K562 (cell line): ENCODE results near the gene ABCC1. TPM values are rescaled to one million over a fixed set of nuclear protein-coding genes. Genes with fewer than 3 reads are reported as not detected.

Experiments used
- FOS ChIP-seq: IDR thresholded peaks from 3 replicates; pipeline ENCODE4 v1.6.1; 2011; ENCODE audit not compliant: insufficient read length; ENCODE audit errors: extremely low read depth
- KDM4B ChIP-seq, 2 experiments: fragments of 450-650 bp in 1 of 2; sonication (generic) in 1 of 2; IDR thresholded peaks; 2 replicates each; pipeline ENCODE4 v1.6.1; 2016 to 2017; ENCODE audit warnings: borderline replicate concordance in 2 of 2, antibody characterized with exemption in 1 of 2, low read depth in 1 of 2, mild to moderate bottlenecking in 1 of 2
- MEF2A ChIP-seq: IDR thresholded peaks from 2 replicates; pipeline ENCODE4 v1.6.1; 2011; ENCODE audit warnings: low read depth, mild to moderate bottlenecking, low read length, moderate library complexity; ENCODE audit not compliant: control insufficient read depth
- NEUROD1 ChIP-seq: fragments of 150-350 bp; IDR thresholded peaks from 2 replicates; pipeline ENCODE4 v1.6.1; 2014; ENCODE audit warnings: borderline replicate concordance, low read length, low read depth; ENCODE audit not compliant: partially characterized antibody
- RB1 ChIP-seq: fragments of 450-650 bp; IDR thresholded peaks from 2 replicates; pipeline ENCODE4 v1.6.1; 2017; ENCODE audit warnings: low read depth, mild to moderate bottlenecking
- RFX5 ChIP-seq: IDR thresholded peaks from 2 replicates; pipeline ENCODE4 v1.6.1; 2011; ENCODE audit warnings: low read depth, mild to moderate bottlenecking, improper control_type of control experiment, low read length
- ZC3H4 ChIP-seq: sonication (generic); formaldehyde crosslinking; IDR thresholded peaks from 2 replicates; pipeline ENCODE4 v1.9.0; 2021; ENCODE audit warnings: missing genetic modification reagents, borderline replicate concordance
- ZNF57 ChIP-seq: fragments of 450-650 bp; formaldehyde crosslinking; IDR thresholded peaks from 2 replicates; pipeline ENCODE4 v1.4.0; 2020; ENCODE audit warnings: mild to moderate bottlenecking, moderate library complexity
- polyA plus RNA-seq, 8 experiments: library from polyadenylated mRNA; depleted of rRNA in 4 of 8; stranded (reverse) in 5 of 8; unstranded in 3 of 8; fragments of >200 nt; fragmentation: Nextera tagmentation in 2 of 8; fragmentation: Illumina TruSeq in 1 of 8; extraction: Ambion mirVana in 2 of 8; extraction: Trizol in 1 of 8; gene quantifications; 2 replicates each; pipeline versions ENCODE4 v1.2.1 to v1.2.3, GENCODE V29; 2011 to 2014; ENCODE audit warnings: inconsistent platforms in 1 of 8, missing spikeins in 1 of 8
- total RNA-seq, 7 experiments: library from RNA; depleted of rRNA in 6 of 7; stranded (reverse); fragments of >200 nt in 6 of 7; fragmentation: Illumina TruSeq in 2 of 7; extraction: Trizol in 2 of 7; gene quantifications; 2 replicates each; pipeline versions ENCODE4 v1.2.1 to v1.2.3, GENCODE V29; 2011 to 2021; ENCODE audit warnings: low replicate concordance in 1 of 7
- TF ChIP-seq, protein P1 (sequence below): fragments of 450-650 bp; formaldehyde crosslinking; IDR thresholded peaks from 2 replicates; pipeline ENCODE4 v1.4.0; 2020; ENCODE audit warnings: mild to moderate bottlenecking, moderate library complexity
- TF ChIP-seq, protein P2 (sequence below): sonication (generic); formaldehyde crosslinking; IDR thresholded peaks from 2 replicates; pipeline ENCODE4 v1.8.1; 2023; ENCODE audit warnings: mild to moderate bottlenecking, missing genetic modification reagents
- TF ChIP-seq, protein P3 (sequence below): sonication (generic); IDR thresholded peaks from 2 replicates; pipeline ENCODE4 v1.6.1; 2016
- TF ChIP-seq, protein P4 (sequence below): fragments of 450-650 bp; formaldehyde crosslinking; IDR thresholded peaks from 2 replicates; pipeline ENCODE4 v1.4.0; 2022; ENCODE audit warnings: missing genetic modification characterization
- TF ChIP-seq, protein P5 (sequence below): fragments of 450-650 bp; formaldehyde crosslinking; IDR thresholded peaks from 2 replicates; pipeline ENCODE4 v1.4.0; 2020; ENCODE audit warnings: mild to moderate bottlenecking, mixed read lengths
- TF ChIP-seq, protein P6 (sequence below): sonication (generic); formaldehyde crosslinking; IDR thresholded peaks from 2 replicates; pipeline ENCODE4 v1.9.0; 2022; ENCODE audit warnings: mild to moderate bottlenecking, missing genetic modification reagents
- TF ChIP-seq, protein P7 (sequence below): sonication (generic); formaldehyde crosslinking; IDR thresholded peaks from 2 replicates; pipeline ENCODE4 v1.8.0; 2022; ENCODE audit warnings: mild to moderate bottlenecking, missing genetic modification reagents

Gene ABCC1
- total and polyA plus RNA-seq, 9 of the 15 experiments (the other 6 are each of a cell fraction or from before 2014, with no cell fraction given): 3.9 to 41.6 (median 10.0) TPM

DNA sequence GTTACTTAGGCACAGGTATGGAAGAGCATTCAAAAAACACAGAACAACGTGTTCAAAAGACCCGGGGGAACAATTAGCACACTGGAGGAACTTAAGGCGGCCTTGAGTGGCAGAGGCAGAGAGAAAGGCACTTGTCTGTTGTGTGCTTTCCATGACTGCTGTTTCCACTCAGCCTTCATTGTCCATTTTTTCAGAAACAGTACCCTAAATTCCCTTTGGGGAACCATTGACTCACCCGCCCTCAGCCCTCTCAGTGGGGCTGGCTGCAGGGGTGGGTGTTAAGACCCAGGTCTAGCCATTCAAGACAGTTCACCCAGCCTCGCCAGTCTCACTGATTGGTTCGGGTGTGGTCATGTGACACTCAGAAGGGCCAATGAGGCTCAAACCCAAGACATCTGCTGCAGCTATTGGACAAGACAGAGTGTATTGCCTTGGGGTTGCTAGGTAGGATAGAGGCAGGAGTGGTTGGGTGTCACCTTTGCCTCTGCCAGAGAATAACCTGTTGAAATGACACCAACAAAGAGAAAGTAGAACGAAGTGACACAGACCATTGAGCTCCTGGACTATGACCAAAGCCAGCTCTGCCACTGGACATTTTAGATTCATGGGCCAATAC lies 41.4 kb upstream of the ABCC1 start (continued):
- TF ChIP-seq, protein P1, sequence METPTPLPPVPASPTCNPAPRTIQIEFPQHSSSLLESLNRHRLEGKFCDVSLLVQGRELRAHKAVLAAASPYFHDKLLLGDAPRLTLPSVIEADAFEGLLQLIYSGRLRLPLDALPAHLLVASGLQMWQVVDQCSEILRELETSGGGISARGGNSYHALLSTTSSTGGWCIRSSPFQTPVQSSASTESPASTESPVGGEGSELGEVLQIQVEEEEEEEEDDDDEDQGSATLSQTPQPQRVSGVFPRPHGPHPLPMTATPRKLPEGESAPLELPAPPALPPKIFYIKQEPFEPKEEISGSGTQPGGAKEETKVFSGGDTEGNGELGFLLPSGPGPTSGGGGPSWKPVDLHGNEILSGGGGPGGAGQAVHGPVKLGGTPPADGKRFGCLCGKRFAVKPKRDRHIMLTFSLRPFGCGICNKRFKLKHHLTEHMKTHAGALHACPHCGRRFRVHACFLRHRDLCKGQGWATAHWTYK (CRISPR knock-in tag): no peak
- TF ChIP-seq, protein P2, sequence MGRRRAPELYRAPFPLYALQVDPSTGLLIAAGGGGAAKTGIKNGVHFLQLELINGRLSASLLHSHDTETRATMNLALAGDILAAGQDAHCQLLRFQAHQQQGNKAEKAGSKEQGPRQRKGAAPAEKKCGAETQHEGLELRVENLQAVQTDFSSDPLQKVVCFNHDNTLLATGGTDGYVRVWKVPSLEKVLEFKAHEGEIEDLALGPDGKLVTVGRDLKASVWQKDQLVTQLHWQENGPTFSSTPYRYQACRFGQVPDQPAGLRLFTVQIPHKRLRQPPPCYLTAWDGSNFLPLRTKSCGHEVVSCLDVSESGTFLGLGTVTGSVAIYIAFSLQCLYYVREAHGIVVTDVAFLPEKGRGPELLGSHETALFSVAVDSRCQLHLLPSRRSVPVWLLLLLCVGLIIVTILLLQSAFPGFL: no peak
- TF ChIP-seq, protein P3, sequence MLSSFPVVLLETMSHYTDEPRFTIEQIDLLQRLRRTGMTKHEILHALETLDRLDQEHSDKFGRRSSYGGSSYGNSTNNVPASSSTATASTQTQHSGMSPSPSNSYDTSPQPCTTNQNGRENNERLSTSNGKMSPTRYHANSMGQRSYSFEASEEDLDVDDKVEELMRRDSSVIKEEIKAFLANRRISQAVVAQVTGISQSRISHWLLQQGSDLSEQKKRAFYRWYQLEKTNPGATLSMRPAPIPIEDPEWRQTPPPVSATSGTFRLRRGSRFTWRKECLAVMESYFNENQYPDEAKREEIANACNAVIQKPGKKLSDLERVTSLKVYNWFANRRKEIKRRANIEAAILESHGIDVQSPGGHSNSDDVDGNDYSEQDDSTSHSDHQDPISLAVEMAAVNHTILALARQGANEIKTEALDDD: no peak
- TF ChIP-seq, protein P4, sequence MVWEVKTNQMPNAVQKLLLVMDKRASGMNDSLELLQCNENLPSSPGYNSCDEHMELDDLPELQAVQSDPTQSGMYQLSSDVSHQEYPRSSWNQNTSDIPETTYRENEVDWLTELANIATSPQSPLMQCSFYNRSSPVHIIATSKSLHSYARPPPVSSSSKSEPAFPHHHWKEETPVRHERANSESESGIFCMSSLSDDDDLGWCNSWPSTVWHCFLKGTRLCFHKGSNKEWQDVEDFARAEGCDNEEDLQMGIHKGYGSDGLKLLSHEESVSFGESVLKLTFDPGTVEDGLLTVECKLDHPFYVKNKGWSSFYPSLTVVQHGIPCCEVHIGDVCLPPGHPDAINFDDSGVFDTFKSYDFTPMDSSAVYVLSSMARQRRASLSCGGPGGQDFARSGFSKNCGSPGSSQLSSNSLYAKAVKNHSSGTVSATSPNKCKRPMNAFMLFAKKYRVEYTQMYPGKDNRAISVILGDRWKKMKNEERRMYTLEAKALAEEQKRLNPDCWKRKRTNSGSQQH (CRISPR knock-in tag): no peak
- TF ChIP-seq, protein P5, sequence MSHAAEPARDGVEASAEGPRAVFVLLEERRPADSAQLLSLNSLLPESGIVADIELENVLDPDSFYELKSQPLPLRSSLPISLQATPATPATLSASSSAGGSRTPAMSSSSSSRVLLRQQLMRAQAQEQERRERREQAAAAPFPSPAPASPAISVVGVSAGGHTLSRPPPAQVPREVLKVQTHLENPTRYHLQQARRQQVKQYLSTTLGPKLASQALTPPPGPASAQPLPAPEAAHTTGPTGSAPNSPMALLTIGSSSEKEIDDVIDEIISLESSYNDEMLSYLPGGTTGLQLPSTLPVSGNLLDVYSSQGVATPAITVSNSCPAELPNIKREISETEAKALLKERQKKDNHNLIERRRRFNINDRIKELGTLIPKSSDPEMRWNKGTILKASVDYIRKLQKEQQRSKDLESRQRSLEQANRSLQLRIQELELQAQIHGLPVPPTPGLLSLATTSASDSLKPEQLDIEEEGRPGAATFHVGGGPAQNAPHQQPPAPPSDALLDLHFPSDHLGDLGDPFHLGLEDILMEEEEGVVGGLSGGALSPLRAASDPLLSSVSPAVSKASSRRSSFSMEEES: peak; percentile 97
- TF ChIP-seq ZC3H4 (CRISPR knock-in tag) (no peak), MEF2A (no peak), RFX5 (peak; percentile 99), ZNF57 (no peak), KDM4B (IDR thresholded peaks at IDR 0.05; ENCODE audit: borderline replicate concordance in 2 of 2, low read depth in 1 of 2) (no peak), NEUROD1 (peak; percentile 69), FOS (peak; percentile 95), RB1 (no peak)
- TF ChIP-seq, protein P6, sequence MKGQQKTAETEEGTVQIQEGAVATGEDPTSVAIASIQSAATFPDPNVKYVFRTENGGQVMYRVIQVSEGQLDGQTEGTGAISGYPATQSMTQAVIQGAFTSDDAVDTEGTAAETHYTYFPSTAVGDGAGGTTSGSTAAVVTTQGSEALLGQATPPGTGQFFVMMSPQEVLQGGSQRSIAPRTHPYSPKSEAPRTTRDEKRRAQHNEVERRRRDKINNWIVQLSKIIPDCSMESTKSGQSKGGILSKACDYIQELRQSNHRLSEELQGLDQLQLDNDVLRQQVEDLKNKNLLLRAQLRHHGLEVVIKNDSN (CRISPR knock-in tag): peak; percentile 94
- TF ChIP-seq, protein P7, sequence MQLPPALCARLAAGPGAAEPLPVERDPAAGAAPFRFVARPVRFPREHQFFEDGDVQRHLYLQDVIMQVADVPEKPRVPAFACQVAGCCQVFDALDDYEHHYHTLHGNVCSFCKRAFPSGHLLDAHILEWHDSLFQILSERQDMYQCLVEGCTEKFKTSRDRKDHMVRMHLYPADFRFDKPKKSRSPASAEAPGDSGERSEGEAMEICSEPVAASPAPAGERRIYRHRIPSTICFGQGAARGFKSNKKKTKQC (CRISPR knock-in tag): no peak
